Activated CD8-positive, alpha-beta memory T cell treated with anti-CD3 and anti-CD28 coated beads for 24 hours (primary cell): ENCODE measurements around the gene CEMP1.
"Not testable (repeated sequence)": the region's sequence is repeated elsewhere in the genome, so short reads cannot be mapped to it uniquely, and the experiment has no call there.

Experiments
- DNase-seq: peaks from one replicate; pipeline ENCODE4 v3.0.0-alpha.2; 2020

CEMP1 gene, protein sequence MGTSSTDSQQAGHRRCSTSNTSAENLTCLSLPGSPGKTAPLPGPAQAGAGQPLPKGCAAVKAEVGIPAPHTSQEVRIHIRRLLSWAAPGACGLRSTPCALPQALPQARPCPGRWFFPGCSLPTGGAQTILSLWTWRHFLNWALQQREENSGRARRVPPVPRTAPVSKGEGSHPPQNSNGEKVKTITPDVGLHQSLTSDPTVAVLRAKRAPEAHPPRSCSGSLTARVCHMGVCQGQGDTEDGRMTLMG

GRCh38 chr16:2531371-2531695, at the start of gene CEMP1:
Gene CEMP1 (minus strand): TSS chr16:2531408. CDS start chr16:2531073, 335 bp downstream.
- DNase-seq = no peak

DNA sequence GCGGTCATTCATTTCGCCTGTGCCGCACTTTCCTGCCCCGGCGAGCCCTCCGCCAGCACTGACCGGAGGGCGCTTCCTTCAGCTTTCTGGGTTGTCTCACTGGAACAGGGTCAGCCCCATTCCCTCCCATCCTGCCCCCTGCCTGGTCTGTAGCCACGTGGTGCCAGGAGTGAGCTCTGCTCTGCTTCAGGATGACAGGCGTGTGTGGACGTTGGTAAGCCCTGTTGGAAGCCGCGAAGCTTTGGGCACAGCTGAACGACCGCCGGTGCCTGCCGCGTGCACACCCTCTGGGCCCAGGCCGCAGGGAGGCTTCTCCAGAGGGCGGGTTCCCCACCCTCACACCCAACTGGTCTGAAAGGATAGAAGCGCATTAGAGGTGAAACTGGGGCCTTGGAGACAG, 49.6 kb upstream of the CEMP1 start:
- not testable (repeated sequence) for DNase-seq

DNA sequence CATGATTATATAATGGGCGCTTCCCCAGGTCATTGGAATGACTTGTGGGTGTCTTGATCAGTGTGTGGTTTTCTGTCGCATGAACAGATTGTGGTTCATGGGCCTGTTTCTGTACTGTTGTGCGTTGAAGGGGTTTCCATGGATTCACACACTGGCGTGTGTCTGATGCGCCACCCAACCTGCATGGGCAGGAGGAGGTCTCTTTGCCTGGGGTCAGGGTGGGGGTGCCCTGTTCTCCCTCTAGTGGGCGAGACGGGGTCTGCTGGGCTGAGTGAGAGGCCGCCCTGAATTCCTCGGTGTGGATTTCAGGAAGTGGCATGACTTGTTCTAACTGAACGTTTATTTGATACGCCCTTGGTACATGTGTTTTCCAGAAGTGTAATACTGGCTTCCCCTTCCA, 48.9 kb upstream of the CEMP1 start:
- not testable (repeated sequence) for DNase-seq

DNA sequence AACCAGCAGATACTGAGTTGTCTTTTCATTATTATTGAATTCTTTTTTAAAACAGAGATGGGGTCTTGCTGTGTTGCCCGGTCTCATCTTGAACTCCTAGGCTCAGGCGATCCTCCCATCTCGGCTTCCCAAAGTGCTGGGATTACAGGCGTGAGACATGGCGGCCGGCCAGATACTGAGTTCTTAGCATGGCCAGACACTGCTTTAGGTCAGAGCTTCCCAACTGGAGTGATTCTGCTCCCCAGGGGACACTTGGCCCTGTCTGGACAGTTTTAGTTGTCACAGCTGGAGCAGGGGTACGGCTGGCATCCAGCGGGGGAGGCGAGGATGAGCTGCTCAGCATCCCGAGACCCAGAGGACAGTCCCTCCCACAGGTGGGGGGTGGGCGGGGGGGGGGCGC, 47.7 kb upstream of the CEMP1 start:
- not testable (repeated sequence) for DNase-seq

GRCh38 chr16:2577044-2577443, 45.8 kb upstream of the CEMP1 start:
- DNase-seq = not testable (repeated sequence)

- DNase-seq = not testable (repeated sequence)
Observed at GRCh38 chr16:2575839-2576238, 44.6 kb upstream of the CEMP1 start.

DNA sequence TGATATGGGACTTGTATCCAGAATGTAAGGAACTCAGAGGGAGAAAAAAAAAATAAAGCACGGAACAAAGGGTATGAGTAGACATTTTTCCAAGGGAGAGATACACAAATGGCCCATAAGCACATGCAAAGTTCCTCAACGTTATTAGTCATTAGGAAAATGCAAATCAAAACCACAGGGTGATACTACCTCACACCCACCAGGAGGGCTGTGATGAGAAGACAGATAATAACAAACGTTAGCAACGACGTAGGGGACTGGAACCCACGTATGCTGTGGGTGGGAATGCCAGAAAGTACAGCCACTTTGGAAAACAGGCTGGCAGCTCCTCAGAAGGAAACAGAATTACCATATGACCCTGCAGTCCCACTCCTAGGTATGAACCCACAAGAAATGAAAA, 41.5 kb upstream of the CEMP1 start:
- DNase-seq = not testable (repeated sequence)

- not testable (repeated sequence) for DNase-seq
Observed at GRCh38 chr16:2568573-2568972, 37.4 kb upstream of the CEMP1 start.

DNA sequence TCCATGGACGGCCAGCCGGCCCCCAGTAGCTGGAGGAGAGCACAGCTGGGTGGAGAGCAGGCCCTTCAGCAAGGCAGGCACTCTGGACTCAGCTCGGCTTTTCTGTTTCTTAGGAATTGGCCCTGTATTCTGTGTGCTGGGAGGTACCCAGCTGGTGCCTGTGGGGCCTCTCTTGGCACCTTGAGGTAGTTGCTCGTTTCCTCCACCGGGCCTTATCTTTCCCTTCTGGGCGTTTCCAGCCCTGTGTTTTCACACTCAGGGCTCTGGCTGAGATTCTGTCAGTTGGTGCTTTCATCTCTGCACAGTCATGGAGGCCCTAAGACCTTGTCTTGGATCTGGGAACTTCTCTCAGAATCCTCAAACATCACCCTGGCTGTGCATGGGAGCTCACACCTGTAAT, 36.3 kb upstream of the CEMP1 start:
- DNase-seq = not testable (repeated sequence)

DNA sequence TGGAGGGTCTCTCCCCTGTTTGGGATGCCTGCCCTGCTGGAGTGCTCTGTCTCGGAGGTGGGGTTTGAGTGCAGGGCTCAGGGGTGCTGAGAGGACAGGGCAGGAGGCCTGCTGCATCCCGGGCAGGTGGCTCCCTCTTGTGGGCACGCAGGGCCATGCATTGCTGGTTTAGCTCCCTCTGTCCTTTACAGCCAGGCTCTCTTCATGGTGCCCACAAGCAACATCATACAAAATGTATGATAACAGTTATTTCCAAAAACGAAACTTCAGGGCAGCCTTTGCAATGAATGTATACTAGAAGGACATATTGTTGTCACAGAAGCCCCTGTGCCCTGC, 29.6 kb upstream of the CEMP1 start:
- DNase-seq = peak; percentile 68

DNA sequence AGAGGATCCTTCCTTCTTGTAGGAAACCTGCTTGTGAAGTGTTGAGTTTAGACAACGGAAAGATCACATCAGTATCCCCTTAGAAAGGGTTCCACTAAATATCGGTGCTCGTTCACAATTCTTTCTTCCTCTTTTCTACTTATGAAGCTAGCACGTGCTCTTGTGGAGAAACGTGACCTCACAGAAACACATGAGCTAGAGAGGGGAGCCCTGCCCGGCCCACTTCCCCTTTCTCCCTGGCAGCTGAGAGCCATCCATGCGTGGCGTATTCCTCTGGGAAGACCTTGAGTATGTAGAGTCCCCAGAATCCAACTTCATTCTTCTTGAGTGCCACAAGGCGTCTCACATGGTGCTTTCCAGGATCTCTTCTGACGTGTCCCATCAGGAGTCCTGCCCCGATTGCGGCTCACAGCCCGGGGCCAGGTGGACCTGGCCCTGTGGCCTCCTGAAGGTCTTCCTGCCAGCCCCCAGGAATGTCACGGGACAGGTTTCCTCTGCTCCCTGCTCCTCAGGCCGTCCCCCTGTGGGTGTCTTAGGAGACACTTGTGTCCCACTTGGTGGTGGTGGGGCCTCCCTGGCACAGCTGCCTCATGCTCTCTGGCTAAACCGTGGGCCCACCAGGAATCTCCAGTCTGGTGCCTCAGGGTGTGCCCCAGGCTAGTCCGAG, 29.1 kb upstream of the CEMP1 start:
- not testable (repeated sequence) for DNase-seq

GRCh38 chr16:2557150-2557549, 25.9 kb upstream of the CEMP1 start:
- DNase-seq = not testable (repeated sequence)

DNA sequence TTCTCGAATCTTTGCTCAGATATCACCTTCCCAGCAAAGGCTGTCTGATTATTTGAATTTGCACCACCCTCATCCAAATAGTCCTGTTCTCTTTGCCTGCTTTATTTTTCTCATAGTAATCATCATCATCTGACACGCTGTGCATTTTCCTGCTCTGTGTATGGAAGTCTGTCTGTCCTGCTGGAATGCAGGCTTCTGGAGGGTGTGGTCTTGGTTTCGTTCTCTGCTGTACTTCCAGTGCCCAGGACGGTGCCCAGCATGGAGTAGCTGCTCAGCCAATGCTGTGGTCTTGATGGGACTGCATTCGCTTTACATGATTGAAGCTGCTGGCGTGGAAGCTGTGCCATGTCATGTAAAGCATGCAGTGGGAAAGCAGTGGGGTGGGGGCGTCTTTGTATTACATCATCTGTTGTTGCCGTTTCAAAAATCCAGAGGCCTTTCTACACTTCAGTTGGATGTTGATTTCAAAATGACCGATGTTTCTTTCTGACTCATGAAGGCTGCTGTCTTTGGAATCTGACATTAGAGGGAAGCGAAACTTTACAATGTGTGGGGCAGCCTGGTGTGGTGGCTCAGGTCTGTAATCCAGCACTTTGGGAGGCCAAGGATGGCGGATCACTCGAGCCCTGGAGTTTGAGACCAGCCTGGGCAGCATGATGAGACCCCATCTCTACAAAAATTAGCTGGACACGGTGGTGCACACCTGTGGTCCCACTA, 23.7 kb upstream of the CEMP1 start:
- DNase-seq = not testable (repeated sequence)

- not testable (repeated sequence) for DNase-seq
Observed at GRCh38 chr16:2551420-2551889, 20.2 kb upstream of the CEMP1 start.

DNA sequence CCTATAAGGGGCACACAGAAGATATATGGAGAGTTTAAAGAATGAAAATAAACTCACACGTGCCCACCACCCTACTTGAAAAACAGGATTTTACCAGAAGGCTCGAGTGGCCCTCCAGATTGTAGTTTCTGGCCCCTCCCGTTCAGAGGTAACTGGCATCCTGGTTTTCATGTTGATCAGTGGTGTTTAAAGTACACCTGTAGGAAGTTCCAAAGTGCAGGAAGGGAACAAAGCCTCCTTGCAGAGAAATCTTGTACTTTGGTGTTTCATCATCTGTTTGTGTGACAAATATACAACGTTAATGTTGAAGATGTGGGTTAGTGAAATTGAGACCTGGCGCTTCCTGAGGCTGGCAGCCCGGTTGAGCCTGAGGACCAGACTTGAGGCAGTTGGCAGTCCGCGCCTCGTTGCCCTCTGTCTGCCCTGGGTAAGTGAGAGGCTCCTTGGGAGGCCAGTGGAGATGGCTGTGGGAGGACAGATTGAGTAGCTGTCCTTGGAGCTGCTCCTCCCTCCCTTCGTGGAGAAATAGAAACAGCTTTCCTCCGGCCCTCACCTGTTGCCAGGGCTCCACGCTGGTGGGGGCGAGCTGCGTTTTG, 19.2 kb upstream of the CEMP1 start:
- not testable (repeated sequence) for DNase-seq

DNA sequence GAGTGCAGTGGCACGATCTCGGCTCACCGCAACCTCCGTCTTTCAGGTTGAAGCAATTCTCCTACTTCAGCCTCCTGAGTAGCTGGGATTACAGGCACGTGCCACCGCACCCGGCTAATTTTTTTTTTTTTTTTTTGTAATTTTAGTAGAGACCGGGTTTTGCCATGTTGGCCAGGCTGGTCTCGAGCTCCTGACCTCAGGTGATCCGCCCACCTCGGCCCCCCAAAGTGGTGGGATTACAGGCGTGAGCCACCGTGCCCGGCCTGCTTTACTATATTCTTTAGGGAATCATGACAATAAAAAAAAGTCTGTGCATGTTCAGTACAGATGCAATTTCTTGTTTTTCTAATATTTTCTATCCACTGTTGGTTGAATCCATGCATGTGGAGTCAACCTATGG, 12.6 kb upstream of the CEMP1 start:
- not testable (repeated sequence) for DNase-seq

- DNase-seq = not testable (repeated sequence)
Observed at GRCh38 chr16:2541409-2541808, 10.2 kb upstream of the CEMP1 start.

DNA sequence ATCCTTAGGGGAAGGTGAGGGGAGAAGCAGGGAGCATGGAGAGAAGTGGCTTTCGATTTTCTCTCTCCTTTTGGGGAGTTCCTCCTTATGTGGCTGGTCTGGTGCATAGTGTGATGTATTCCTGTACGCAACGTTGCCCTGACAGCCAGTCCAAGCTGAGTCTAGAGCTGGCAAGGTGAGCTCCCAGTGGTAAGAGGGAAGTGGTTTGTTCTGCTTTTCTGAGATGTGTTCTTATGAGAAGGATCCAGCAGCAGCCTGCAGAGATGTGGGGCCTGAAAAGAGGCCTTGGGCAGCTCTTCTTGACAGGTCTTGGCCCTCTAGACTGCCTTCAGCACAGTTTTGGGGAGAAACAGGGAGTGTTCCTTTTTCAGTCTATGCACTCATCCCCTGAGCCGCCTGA, 9.7 kb upstream of the CEMP1 start:
- not testable (repeated sequence) for DNase-seq

- not testable (repeated sequence) for DNase-seq
Observed at GRCh38 chr16:2539845-2540458, 8.7 kb upstream of the CEMP1 start.

- DNase-seq = not testable (repeated sequence)
Observed at GRCh38 chr16:2539192-2539844, 8.1 kb upstream of the CEMP1 start.

DNA sequence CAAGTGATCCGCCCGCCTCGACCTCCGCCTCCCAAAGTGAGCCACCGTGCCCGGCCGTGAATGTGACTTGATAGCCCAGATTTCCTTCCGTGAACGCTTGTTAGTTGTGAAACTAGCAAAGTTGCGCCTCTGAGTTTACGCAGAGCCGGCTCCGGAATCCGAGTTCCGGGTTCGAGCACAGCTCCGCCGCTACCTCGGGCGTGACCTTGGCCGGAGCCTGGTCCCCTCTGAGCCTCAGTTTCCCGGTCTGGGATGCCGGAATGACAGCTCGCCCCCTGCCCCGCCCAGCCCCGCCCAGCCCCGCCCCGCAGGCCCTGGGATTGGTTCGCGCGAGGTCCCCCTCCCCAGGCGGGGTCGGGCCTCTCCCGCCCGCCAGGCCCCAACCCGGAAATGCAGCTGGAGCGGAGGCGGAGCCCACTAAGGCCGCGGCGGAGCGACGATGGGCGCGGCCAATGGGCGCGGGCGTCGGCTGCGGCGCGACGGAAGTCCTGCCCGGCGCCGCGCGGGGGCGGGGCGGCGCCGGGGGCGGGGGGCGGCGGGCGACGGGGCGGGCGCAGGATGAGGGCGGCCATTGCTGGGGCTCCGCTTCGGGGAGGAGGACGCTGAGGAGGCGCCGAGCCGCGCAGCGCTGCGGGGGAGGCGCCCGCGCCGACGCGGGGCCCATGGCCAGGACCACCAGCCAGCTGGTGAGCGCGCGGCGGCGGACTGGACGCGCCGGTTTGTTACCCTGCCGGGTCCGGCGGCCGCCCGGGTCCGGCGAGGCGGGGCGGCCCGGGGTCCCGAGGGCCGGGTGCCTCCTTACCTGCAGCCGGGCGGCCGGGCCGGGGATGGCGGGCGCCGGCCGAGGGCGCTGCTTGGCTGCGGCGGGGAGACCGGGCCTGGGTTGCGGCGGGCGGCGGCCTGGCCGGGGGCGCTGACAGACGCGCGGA, 6.5 kb upstream of the CEMP1 start, which contains the start of gene PDPK1:
Gene PDPK1, plus strand, starts transcription at position 571 of the 929 bp plus-strand sequence. Its CDS starts 92 bp downstream, at position 663.
- DNase-seq = peak; percentile 94
